Measurements from ENCODE around the gene CCDC184. TPM values are rescaled to one million over a fixed set of nuclear protein-coding genes. Genes with fewer than 3 reads are reported as not detected.
"Not testable (repeated sequence)": the region's sequence is repeated elsewhere in the genome, so short reads cannot be mapped to it uniquely, and the experiment has no call there.

Gene CCDC184
- polyA plus RNA-seq, 1 experiment, result 0.45 TPM

- ChIA-PET POLR2A (no interaction called here), CTCF (no interaction called here)
- Histone ChIP-seq H3K36me3 (ENCODE audit: control insufficient read depth, insufficient read depth, low read length) (peaks cover 25% of the 10 kb centered on the region), H3K27me3 (ENCODE audit: control insufficient read depth, insufficient read depth, low read length) (no peaks in the 10 kb centered on the region), H3K4me3 (ENCODE audit: low read depth, low read length) (no peak overlapping the region)
- no peak for DNase-seq (ENCODE audit: low read depth)
- TF ChIP-seq CTCF (IDR thresholded peaks at IDR 0.05; ENCODE audit: insufficient read depth, low read depth, low read length), result no peak
Measured at GRCh38 chr12:48145981-48146380, 37.5 kb upstream of the CCDC184 start.

- Histone ChIP-seq H3K27me3 (ENCODE audit: control insufficient read depth, insufficient read depth, low read length) (no peaks in the 10 kb centered on the region), H3K4me3 (ENCODE audit: low read depth, low read length) (no peak overlapping the region), H3K36me3 (ENCODE audit: control insufficient read depth, insufficient read depth, low read length) (peaks cover 11% of the 10 kb centered on the region)
- ChIA-PET CTCF (interaction anchor here (1.0 to 1.5 kb wide), 3 partner anchors 10 to 15 kb away, joined by 3 to 5 read pairs (median 4); no protein-coding TSS in a partner anchor), POLR2A (no interaction called here)
- no peak for TF ChIP-seq CTCF (IDR thresholded peaks at IDR 0.05; ENCODE audit: insufficient read depth, low read depth, low read length)
- DNase-seq (ENCODE audit: low read depth), result no peak
Measured at GRCh38 chr12:48151103-48151771, 32.2 kb upstream of the CCDC184 start.

GRCh38 chr12:48155786-48156185 is 27.7 kb upstream of the CCDC184 start:
- H3K4me3 ChIP-seq (ENCODE audit: low read depth, low read length); H3K27me3 ChIP-seq (ENCODE audit: control insufficient read depth, insufficient read depth, low read length); H3K36me3 ChIP-seq (ENCODE audit: control insufficient read depth, insufficient read depth, low read length); DNase-seq (ENCODE audit: low read depth); CTCF ChIA-PET; POLR2A ChIA-PET: not testable (repeated sequence)

GRCh38 chr12:48156652-48157017 is 26.8 kb upstream of the CCDC184 start:
- peak overlapping the region; percentile 96 for H3K4me3 ChIP-seq (ENCODE audit: low read depth, low read length)
- H3K27me3 ChIP-seq (ENCODE audit: control insufficient read depth, insufficient read depth, low read length), result no peaks in the 10 kb centered on the region
- no peak for DNase-seq (ENCODE audit: low read depth)
- no peak for TF ChIP-seq CTCF (IDR thresholded peaks at IDR 0.05; ENCODE audit: insufficient read depth, low read depth, low read length)
- ChIA-PET POLR2A (no interaction called here), CTCF (interaction anchor here (0.7 to 1.7 kb wide), 3 partner anchors 12 to 193 kb away, joined by 3 to 7 read pairs (median 3); partner anchors contain the start of genes CCDC184 and TMEM106C)
- no peaks in the 10 kb centered on the region for H3K36me3 ChIP-seq (ENCODE audit: control insufficient read depth, insufficient read depth, low read length)

GRCh38 chr12:48157018-48157888 is 26.2 kb upstream of the CCDC184 start, which contains the start of gene ASB8:
Gene ASB8, minus strand, starts transcription at chr12:48157515. Its CDS starts 4,019 bp downstream, at chr12:48153496.
- ChIA-PET CTCF (interaction anchor here (0.6 to 1.7 kb wide), 8 partner anchors 9 to 194 kb away, joined by 3 to 7 read pairs (median 3); partner anchors contain the start of genes CCDC184 and TMEM106C), POLR2A (interaction anchor here (0.5 to 1.0 kb wide), 2 partner anchors 10 to 451 kb away, joined by 3 read pairs; partner anchors contain the start of gene RPAP3)
- peak within 1 kb of the TSS; percentile 96 for H3K4me3 ChIP-seq (ENCODE audit: low read depth, low read length)

More at GRCh38 chr12:48157018-48157888, 26.2 kb upstream of the CCDC184 start, which contains the start of gene ASB8:
- peak; percentile 54 for TF ChIP-seq CTCF (IDR thresholded peaks at IDR 0.05; ENCODE audit: insufficient read depth, low read depth, low read length)
- DNase-seq (ENCODE audit: low read depth), result peak; percentile 91
- Histone ChIP-seq H3K36me3 (ENCODE audit: control insufficient read depth, insufficient read depth, low read length) (no peaks in the 10 kb centered on the region), H3K27me3 (ENCODE audit: control insufficient read depth, insufficient read depth, low read length) (no peaks in the 10 kb centered on the region)

Data from BJ (cell line).